ENCODE data around the gene OR10T2.
"Not testable (repeated sequence)": the region's sequence is repeated elsewhere in the genome, so short reads cannot be mapped to it uniquely, and the experiment has no call there.

Gene OR10T2

DNA sequence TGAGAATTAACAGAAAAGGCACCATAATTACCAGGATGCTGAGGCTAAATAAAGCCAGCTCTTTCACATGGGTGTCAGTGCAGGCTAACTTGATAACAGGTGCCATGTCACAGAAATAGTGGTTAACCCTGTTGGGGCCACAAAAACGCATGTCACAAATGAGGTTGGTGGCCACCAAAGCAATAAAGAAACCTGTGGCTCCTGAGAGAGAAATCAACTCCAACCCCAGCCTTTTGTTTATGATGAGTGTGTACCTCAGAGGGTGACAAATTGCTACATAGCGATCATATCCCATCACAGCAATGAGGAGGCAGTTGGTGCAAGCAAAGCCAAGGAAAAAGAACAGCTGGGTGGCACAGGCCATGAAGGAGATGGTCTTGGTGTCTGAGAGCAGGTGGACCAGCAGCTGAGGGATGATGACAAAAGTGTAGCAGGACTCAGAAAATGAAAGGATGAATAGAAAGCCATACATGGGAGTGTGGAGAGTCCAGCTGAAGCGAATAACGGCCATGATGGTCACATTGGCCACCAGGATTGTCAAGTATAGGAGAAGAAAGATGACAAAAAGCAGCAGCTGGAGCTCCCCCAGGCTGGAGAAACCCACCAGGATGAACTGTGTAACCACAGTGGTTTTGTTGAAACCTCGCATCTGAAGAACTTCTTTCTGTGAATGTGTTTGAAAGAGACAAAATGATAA is at the start of gene OR10T2:
Gene OR10T2 (minus strand): TSS at position 649 of the 697 bp plus-strand sequence. CDS start 0 bp downstream, at position 649.
- DNase-seq: no peak

DNA sequence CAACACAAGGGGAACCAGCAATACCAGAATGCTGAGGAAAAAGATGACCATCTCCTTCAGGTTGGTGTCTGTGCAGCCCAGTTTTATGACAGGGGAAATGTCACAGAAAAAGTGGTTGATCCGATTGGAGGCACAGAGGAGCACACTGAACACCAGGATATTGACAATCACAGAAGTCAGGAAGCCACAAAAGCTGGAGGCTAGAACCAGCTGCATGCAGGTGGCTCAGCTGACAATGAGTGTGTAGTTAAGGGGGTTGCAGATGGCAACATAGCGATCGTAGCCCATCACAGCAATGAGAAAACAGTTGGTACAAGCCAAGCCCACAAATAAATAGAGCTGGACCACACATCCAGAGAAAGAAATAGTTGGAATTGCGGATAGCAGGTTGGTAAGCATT is 46.1 kb upstream of the OR10T2 start:
- DNase-seq: no peak

- no peak for DNase-seq
Measured at GRCh38 chr1:158434741-158435140, 35.5 kb upstream of the OR10T2 start.

DNA sequence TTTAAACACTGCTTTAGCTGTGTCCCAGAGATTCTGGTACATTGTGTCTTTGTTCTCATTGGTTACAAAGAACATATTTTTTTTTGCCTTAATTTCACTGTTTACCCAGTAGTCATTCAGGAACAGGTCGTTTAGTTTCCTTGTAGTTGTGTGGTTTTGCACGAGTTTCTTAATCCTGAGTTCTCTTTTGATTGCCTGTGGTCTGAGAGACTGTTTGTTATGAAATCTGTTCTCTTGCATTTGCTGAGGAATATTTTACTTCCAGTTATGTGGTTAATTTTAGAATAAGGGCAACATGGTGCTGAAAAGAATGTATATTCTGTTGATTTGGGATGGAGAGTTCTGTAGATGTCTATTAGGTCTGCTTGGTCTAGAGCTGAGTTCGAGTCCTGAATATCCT is 30.9 kb upstream of the OR10T2 start:
- DNase-seq: not testable (repeated sequence)

DNA sequence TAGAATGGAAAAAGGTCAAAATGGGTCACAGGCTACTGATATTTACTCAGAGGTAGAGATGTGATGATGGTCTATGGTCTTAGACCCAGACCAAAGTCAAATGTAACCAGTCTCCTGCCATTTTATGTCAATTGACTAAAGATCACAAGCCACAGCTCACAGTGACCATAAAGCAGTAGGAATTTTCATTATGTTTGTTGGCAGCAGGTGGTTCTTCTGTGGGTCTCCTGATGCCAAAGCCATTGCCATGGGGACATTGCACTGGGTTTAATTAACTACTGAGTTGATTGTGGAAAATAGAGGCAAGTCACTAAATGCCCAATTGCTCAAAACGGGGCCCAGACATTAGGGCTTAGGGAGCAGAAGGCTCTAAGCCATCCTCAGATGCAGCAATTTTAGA is 26.9 kb upstream of the OR10T2 start, which contains the start of gene OR10K2:
Gene OR10K2 (minus strand): TSS at position 101 of the 400 bp plus-strand sequence. CDS start 5,371 bp downstream, outside the sequence.
- DNase-seq: no peak

GRCh38 chr1:158425027-158425426 is 25.8 kb upstream of the OR10T2 start:
- no peak for DNase-seq

DNA sequence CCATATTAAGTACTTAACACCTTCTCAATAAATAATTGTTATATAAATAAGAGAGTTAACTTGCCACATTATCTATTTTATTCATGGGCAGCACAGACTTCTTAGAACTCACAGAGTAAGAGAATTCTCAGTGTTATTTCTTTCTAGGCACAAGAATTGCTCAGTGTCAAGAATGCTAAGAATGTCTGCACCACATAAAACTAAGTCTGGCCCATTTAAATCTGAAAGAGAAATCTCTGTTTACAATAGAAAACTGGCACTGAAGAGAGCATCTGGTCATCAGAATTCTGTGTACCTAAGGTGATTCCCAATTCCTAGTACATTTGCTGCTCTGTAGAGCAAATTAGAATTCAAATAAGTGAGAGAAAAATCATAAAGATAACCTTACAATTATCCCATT is 22.9 kb upstream of the OR10T2 start:
- DNase-seq: no peak

DNA sequence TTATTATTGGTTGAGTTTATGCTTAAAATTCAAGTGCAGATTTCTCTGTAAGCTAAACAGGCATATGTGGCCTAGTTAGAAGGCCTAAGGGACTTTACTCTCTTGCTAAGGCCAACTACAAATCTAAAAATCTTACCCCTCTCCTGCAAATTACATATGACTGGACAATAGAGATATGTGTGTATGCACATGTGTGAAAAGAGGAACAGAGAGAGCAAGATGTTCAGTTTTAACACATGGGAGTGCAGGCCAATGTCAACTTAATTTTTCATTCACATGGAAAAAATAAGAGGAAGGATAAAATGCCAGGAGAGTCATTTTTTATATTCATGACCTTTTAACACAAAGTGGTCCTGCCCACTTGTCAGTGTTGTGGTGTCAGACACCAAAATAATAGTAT is 18.3 kb upstream of the OR10T2 start:
- DNase-seq: no peak

- DNase-seq: no peak
Measured at GRCh38 chr1:158414651-158415345, 15.5 kb upstream of the OR10T2 start.

DNA sequence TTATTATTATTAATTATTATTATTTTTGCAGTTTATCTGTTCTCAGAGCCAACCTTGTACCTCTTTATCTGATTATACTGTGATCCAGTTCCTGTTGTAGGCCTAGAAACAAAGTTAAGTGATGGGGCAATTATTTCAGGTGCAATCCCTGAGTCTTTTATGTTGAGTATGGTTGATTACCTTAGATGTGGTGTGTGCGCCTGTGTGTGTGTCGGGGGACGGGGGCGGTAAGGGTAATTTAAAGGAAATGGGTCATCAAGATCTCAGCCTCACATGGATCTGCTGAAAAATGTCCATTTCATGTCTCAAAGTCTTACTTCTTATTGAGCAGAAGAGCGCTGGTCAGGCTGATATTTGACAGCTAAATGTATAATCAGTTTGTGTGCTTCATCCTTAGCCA is 7.8 kb upstream of the OR10T2 start:
- no peak for DNase-seq

- no peak for DNase-seq
Measured at GRCh38 chr1:158400871-158401270, 1.6 kb upstream of the OR10T2 start.

GRCh38 chr1:158396646-158397045 is 2.6 kb downstream of the OR10T2 start:
- DNase-seq: no peak

GRCh38 chr1:158393476-158393875 is 5.8 kb downstream of the OR10T2 start:
- no peak for DNase-seq

- no peak for DNase-seq
Measured at GRCh38 chr1:158391099-158391498, 8.2 kb downstream of the OR10T2 start.

GRCh38 chr1:158390331-158390730 is 8.9 kb downstream of the OR10T2 start:
- DNase-seq: no peak

- DNase-seq: no peak
Measured at GRCh38 chr1:158374860-158375259, 24.4 kb downstream of the OR10T2 start.

DNA sequence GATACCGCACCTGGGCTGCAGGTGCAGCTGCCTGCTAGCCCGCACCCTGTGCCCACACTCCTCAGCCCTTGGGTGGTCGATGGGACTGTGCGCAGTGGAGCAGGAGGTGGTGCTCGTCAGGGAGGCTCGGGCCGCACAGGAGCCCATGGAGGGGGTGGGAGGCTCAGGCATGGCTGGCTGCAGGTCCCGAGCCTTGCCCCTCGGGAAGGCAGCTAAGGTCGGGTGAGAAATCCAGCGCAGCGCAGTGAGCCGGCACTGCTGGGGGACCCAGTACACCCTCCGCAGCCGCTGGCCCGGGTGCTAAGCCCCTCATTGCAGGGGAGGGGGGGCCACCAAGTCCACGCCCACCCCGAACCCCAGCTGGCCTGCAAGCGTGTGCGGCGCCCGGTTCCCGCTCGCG is 25.2 kb downstream of the OR10T2 start:
- DNase-seq: not testable (repeated sequence)

GRCh38 chr1:158371188-158371953 is 27.9 kb downstream of the OR10T2 start:
- DNase-seq: no peak

GRCh38 chr1:158366783-158367182 is 32.5 kb downstream of the OR10T2 start:
- DNase-seq: no peak

DNA sequence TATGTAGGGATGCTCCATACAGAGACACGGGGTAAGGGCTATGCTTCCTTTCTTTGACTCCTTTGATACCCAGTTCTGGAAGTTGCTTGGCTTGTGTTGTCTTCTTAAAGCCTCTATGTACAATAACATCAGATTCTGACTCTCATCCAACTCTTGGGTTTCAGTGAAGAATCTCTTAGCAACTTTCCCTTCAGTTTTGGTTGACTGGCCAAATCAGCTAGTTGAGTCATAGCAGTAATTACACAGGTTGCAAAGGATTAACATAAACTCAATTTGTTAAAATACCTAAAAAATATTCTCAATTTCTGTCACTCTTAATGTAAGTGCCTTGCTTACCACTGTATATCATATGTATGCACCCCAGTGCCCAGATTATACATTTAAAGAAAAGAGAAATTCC is 36.3 kb downstream of the OR10T2 start:
- no peak for DNase-seq

GRCh38 chr1:158362482-158362881 is 36.8 kb downstream of the OR10T2 start:
- DNase-seq: no peak

- DNase-seq: no peak
Measured at GRCh38 chr1:158357441-158357840, 41.8 kb downstream of the OR10T2 start.

- DNase-seq: no peak
Measured at GRCh38 chr1:158356616-158357015, 42.6 kb downstream of the OR10T2 start.

Data from activated gamma-delta T cell treated with Interleukin-2 at 50 U/mL for 16 hours (primary cell).